Mesendoderm (in vitro differentiated cells): ENCODE data around the gene GRIK4.

Experiments
- DNase-seq: peaks from one replicate; pipeline ENCODE4 v3.0.0; 2013
- H2AK5ac ChIP-seq: 2 replicates; pipeline ENCODE4 v1.6.1; 2013; ENCODE audit warnings: low read length, inconsistent platforms
- H2BK120ac ChIP-seq: 2 replicates; pipeline ENCODE4 v1.6.1; 2013; ENCODE audit warnings: low read depth, mild to moderate bottlenecking, low read length, moderate library complexity, mixed read lengths
- H2BK15ac ChIP-seq: replicated peaks from 2 replicates; pipeline ENCODE4 v1.6.1; 2013; ENCODE audit warnings: low read depth, mild to moderate bottlenecking, moderate library complexity
- H2BK5ac ChIP-seq: 2 replicates; pipeline ENCODE4 v1.6.1; 2013; ENCODE audit warnings: low read length, inconsistent platforms
- H3K18ac ChIP-seq: 2 replicates; pipeline ENCODE4 v1.6.1; 2013; ENCODE audit warnings: mild to moderate bottlenecking, low read length, mixed read lengths
- H3K23ac ChIP-seq: one replicate; pipeline ENCODE4 v1.6.1; 2013; ENCODE audit warnings: low read length
- H3K27ac ChIP-seq: 2 replicates; pipeline ENCODE4 v1.5.1; 2013; ENCODE audit warnings: low read depth, mild to moderate bottlenecking, inconsistent platforms, low read length, moderate library complexity
- H3K27me3 ChIP-seq: 2 replicates; pipeline ENCODE4 v1.6.1; 2013; ENCODE audit warnings: low read length, control low read depth, mild to moderate bottlenecking, inconsistent platforms; ENCODE audit not compliant: insufficient read depth, poor library complexity
- H3K36me3 ChIP-seq: 2 replicates; pipeline ENCODE4 v1.6.1; 2013; ENCODE audit warnings: low read length, inconsistent platforms; ENCODE audit not compliant: control insufficient read depth, insufficient read depth
- H3K4ac ChIP-seq: one replicate; pipeline ENCODE4 v1.6.1; 2013; ENCODE audit warnings: low read depth, mild to moderate bottlenecking, low read length, moderate library complexity
- H3K4me1 ChIP-seq: 2 replicates; pipeline ENCODE4 v1.6.1; 2013; ENCODE audit warnings: low read depth, low read length, inconsistent platforms; ENCODE audit not compliant: control insufficient read depth
- H3K4me2 ChIP-seq: 2 replicates; pipeline ENCODE4 v1.6.1; 2013; ENCODE audit warnings: low read length
- H3K4me3 ChIP-seq: 2 replicates; pipeline ENCODE4 v1.5.1; 2013; ENCODE audit warnings: mild to moderate bottlenecking, low read length
- H3K56ac ChIP-seq: one replicate; pipeline ENCODE4 v1.6.1; 2013; ENCODE audit warnings: low read length
- H3K79me1 ChIP-seq: 2 replicates; pipeline ENCODE4 v1.6.1; 2013; ENCODE audit warnings: low read length, inconsistent platforms
- H3K79me2 ChIP-seq: 2 replicates; pipeline ENCODE4 v1.6.1; 2013; ENCODE audit warnings: mild to moderate bottlenecking, low read length; ENCODE audit not compliant: control insufficient read depth, insufficient read depth
- H3K9ac ChIP-seq: 2 replicates; pipeline ENCODE4 v1.6.1; 2013; ENCODE audit warnings: low read length, inconsistent platforms
- H4K5ac ChIP-seq: one replicate; pipeline ENCODE4 v1.6.1; 2013; ENCODE audit warnings: low read length
- H4K8ac ChIP-seq: one replicate; pipeline ENCODE4 v1.6.1; 2013; ENCODE audit warnings: low read depth, mild to moderate bottlenecking, control low read depth, low read length, moderate library complexity
- WGBS: extraction: QIAGEN DNeasy Blood & Tissue Kit; methylation state at CpG from one replicate; pipeline ENCODE4 v1.1.7; 2013; ENCODE audit warnings: low lambda C conversion rate, missing lambda C conversion rate; ENCODE audit not compliant: insufficient coverage; ENCODE audit errors: extremely low coverage; 5-methylcytosine and 5-hydroxymethylcytosine counted together

Gene GRIK4

GRCh38 chr11:120929090-120929489 is 417.5 kb downstream of the GRIK4 start:
- Histone ChIP-seq H3K4me2 (no peak overlapping the region), H3K56ac (peak overlapping the region; percentile 18), H3K9ac (no peak overlapping the region), H3K27me3 (no peaks in the 10 kb centered on the region), H2AK5ac (no peak overlapping the region), H3K79me2 (no peaks in the 10 kb centered on the region), H3K23ac (no peak overlapping the region), H4K5ac (no peak overlapping the region), H3K36me3 (no peaks in the 10 kb centered on the region), H2BK5ac (no peak overlapping the region), H4K8ac (no peak overlapping the region), H2BK120ac (no peak overlapping the region), H3K27ac (no peak overlapping the region), H2BK15ac (no peak overlapping the region), H3K79me1 (no peaks in the 10 kb centered on the region), H3K4me3 (no peak overlapping the region), H3K4me1 (peaks cover 3% of the 10 kb centered on the region), H3K18ac (no peak overlapping the region), H3K4ac (no peak overlapping the region)
- no CpG with 5 or more reads among the region's 11 CpGs for WGBS
- DNase-seq: no peak

DNA sequence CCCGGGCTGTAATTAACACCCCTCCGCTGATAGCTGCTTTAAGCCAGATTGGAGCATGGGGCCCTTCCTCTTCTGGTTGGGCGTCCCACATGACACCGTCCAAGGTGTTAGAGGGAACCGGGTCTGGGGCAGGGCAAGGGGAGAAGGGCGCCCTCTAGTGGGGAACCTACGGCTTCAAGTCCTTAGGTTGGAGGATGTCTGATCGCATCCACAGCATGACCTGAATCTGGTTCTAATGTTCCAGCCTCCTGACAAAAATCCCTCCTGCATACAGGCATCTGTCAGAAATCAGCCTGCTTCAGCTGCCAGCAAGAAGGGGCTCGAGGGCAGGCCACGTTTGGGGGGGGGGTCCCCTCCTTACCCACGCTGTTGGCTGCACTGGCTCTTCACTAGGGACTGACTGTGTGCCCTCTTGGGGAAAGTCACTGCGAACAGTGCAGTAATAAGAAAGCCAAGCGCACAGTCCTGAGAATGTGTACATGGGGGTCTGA is 418.2 kb downstream of the GRIK4 start:
- no peak overlapping the region for H4K8ac ChIP-seq
- no peak overlapping the region for H3K4ac ChIP-seq
- peaks cover 3% of the 10 kb centered on the region for H3K4me1 ChIP-seq
- peak; percentile 98 for DNase-seq
- no peaks in the 10 kb centered on the region for H3K79me2 ChIP-seq
- no peak overlapping the region for H3K56ac ChIP-seq
- H3K79me1 ChIP-seq: no peaks in the 10 kb centered on the region
- no peaks in the 10 kb centered on the region for H3K27me3 ChIP-seq
- H3K23ac ChIP-seq: no peak overlapping the region
- no peak overlapping the region for H3K4me3 ChIP-seq
- no peak overlapping the region for H3K27ac ChIP-seq
- no peak overlapping the region for H2BK15ac ChIP-seq
- WGBS: no CpG with 5 or more reads among the region's 13 CpGs
- no peak overlapping the region for H3K9ac ChIP-seq
- no peak overlapping the region for H4K5ac ChIP-seq
- H2AK5ac ChIP-seq: no peak overlapping the region
- no peak overlapping the region for H2BK5ac ChIP-seq
- no peaks in the 10 kb centered on the region for H3K36me3 ChIP-seq
- no peak overlapping the region for H3K18ac ChIP-seq
- H2BK120ac ChIP-seq: no peak overlapping the region
- no peak overlapping the region for H3K4me2 ChIP-seq

DNA sequence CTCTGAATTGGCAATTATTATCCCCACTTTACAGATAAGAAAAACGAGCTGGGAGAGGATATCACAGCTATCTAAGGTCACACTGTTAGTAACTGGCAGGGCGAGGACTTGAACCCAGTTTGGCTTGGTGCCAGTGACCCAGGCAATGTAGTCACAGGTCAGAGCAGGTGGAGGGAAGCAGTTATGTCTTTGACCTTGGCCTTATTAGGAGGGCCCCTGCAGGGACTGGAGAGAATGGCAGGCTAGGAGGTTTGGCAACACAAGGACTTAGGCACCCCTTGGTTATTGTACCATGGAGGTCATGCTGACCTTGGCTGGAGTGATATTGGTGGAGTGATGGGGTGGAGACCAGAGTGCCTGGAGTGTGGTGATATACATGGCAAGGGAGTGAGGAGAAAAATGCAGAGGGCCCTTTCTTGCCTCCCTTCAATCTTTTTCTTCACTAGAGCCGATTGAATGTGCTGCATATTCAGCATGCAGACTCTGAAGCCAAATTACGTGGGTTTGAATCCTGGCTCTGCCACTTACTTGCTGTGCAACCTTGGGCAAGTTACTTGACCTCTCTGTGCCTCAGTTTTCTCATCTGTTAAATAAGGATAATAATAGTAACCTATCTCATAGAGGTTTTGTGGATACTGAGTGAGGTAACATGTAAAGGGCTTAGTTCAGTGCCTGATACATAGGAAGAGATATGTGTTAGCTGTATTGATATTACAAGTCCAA is 419.7 kb downstream of the GRIK4 start:
- Histone ChIP-seq H3K36me3 (no peaks in the 10 kb centered on the region), H3K4me2 (no peak overlapping the region), H3K27me3 (no peaks in the 10 kb centered on the region), H3K4me1 (peaks cover 3% of the 10 kb centered on the region), H2BK15ac (no peak overlapping the region), H2BK5ac (no peak overlapping the region), H3K79me2 (no peaks in the 10 kb centered on the region), H3K23ac (no peak overlapping the region), H4K8ac (no peak overlapping the region), H2AK5ac (no peak overlapping the region), H3K27ac (no peak overlapping the region), H3K18ac (no peak overlapping the region), H3K4me3 (no peak overlapping the region), H3K56ac (no peak overlapping the region), H3K9ac (no peak overlapping the region), H3K4ac (no peak overlapping the region), H4K5ac (no peak overlapping the region), H3K79me1 (no peaks in the 10 kb centered on the region), H2BK120ac (no peak overlapping the region)
- DNase-seq: peak; percentile 62
- no CpG with 5 or more reads among the region's 4 CpGs for WGBS

- Histone ChIP-seq H3K18ac (no peak overlapping the region), H3K56ac (no peak overlapping the region), H3K9ac (no peak overlapping the region), H2AK5ac (no peak overlapping the region), H4K5ac (no peak overlapping the region), H3K36me3 (no peaks in the 10 kb centered on the region), H3K23ac (no peak overlapping the region), H3K27ac (no peak overlapping the region), H3K4me2 (no peak overlapping the region), H3K27me3 (no peaks in the 10 kb centered on the region), H4K8ac (no peak overlapping the region), H3K79me1 (no peaks in the 10 kb centered on the region), H2BK15ac (no peak overlapping the region), H2BK5ac (no peak overlapping the region), H2BK120ac (no peak overlapping the region), H3K79me2 (no peaks in the 10 kb centered on the region), H3K4ac (no peak overlapping the region), H3K4me3 (no peak overlapping the region), H3K4me1 (peaks cover 3% of the 10 kb centered on the region)
- no CpG with 5 or more reads among the region's 5 CpGs for WGBS
- peak; percentile 66 for DNase-seq
Observed at GRCh38 chr11:120932305-120932915, 420.9 kb downstream of the GRIK4 start.

GRCh38 chr11:120936356-120936755 is 424.8 kb downstream of the GRIK4 start:
- Histone ChIP-seq H4K5ac (no peak overlapping the region), H2AK5ac (no peak overlapping the region), H3K23ac (no peak overlapping the region), H3K27me3 (no peaks in the 10 kb centered on the region), H3K18ac (no peak overlapping the region), H3K4ac (no peak overlapping the region), H2BK120ac (no peak overlapping the region), H3K79me2 (no peaks in the 10 kb centered on the region), H3K9ac (no peak overlapping the region), H4K8ac (no peak overlapping the region), H3K27ac (no peak overlapping the region), H2BK15ac (no peak overlapping the region), H2BK5ac (no peak overlapping the region), H3K4me2 (no peak overlapping the region), H3K36me3 (no peaks in the 10 kb centered on the region), H3K79me1 (no peaks in the 10 kb centered on the region), H3K4me1 (no peaks in the 10 kb centered on the region), H3K4me3 (no peak overlapping the region), H3K56ac (no peak overlapping the region)
- no peak for DNase-seq
- no CpG with 5 or more reads among the region's 3 CpGs for WGBS
